Measurements from ENCODE around the gene TCTN1.
"Not testable (repeated sequence)": the region's sequence is repeated elsewhere in the genome, so short reads cannot be mapped to it uniquely, and the experiment has no call there.

Gene TCTN1

DNA sequence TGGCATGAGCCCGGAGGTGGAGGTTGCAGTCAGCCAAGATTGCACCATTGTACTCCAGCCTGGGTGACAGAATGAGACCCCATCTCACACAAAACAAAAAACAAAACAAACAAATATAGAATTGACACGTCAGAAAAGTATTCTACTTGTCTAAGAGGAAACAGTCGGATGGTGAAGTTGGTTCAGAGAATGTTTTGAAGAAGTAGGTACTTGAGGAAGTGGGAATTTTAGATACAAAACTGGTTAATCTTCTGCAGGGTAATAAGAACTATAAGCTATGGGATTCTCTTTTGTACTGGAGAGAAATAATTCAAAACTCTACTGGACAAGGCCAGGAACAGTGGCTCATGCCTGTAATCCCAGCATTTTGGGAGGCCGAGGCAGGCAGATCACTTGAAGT lies 14.6 kb upstream of the TCTN1 start:
- H3K4me3 Mint-ChIP-seq: no peak overlapping the region
- H3K36me3 Mint-ChIP-seq (ENCODE audit: low read depth): no peaks in the 10 kb centered on the region
- no peaks in the 10 kb centered on the region for H3K9me3 Mint-ChIP-seq
- H3K27me3 Mint-ChIP-seq (ENCODE audit: low read depth): peaks cover 4% of the 10 kb centered on the region
- TF ChIP-seq, protein P1, sequence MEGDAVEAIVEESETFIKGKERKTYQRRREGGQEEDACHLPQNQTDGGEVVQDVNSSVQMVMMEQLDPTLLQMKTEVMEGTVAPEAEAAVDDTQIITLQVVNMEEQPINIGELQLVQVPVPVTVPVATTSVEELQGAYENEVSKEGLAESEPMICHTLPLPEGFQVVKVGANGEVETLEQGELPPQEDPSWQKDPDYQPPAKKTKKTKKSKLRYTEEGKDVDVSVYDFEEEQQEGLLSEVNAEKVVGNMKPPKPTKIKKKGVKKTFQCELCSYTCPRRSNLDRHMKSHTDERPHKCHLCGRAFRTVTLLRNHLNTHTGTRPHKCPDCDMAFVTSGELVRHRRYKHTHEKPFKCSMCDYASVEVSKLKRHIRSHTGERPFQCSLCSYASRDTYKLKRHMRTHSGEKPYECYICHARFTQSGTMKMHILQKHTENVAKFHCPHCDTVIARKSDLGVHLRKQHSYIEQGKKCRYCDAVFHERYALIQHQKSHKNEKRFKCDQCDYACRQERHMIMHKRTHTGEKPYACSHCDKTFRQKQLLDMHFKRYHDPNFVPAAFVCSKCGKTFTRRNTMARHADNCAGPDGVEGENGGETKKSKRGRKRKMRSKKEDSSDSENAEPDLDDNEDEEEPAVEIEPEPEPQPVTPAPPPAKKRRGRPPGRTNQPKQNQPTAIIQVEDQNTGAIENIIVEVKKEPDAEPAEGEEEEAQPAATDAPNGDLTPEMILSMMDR (IDR thresholded peaks at IDR 0.05; ENCODE audit: unreplicated experiment in 3 of 3): no peak
- no peaks in the 10 kb centered on the region for H3K4me1 Mint-ChIP-seq
- no peak overlapping the region for H3K27ac Mint-ChIP-seq

DNA sequence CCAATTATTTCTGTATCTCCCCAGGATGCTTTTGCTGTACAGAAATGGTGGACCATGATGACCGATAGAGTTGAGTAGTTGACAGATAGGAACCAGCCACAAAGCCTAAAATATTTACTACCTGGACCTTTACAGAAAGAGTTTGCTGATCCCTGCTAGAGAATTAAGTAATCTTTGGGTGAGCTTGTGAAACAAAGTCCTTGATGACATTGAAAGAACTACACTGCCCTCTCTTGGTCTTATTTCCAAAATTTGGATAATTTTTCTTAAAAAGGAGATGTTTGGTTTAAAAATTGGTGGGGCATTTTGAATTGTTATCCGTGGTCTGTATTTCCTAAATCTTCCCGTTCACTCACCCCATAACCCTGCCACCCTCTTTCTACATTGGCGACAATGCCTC lies 13.7 kb upstream of the TCTN1 start:
- Mint-ChIP-seq H3K4me1 (no peaks in the 10 kb centered on the region), H3K9me3 (no peaks in the 10 kb centered on the region), H3K27me3 (ENCODE audit: low read depth) (peaks cover 4% of the 10 kb centered on the region), H3K27ac (no peak overlapping the region), H3K4me3 (no peak overlapping the region), H3K36me3 (ENCODE audit: low read depth) (no peaks in the 10 kb centered on the region)
- TF ChIP-seq, protein P1 (IDR thresholded peaks at IDR 0.05; ENCODE audit: unreplicated experiment in 3 of 3): peak in 2 of 3 experiments; percentile 37 to 42

DNA sequence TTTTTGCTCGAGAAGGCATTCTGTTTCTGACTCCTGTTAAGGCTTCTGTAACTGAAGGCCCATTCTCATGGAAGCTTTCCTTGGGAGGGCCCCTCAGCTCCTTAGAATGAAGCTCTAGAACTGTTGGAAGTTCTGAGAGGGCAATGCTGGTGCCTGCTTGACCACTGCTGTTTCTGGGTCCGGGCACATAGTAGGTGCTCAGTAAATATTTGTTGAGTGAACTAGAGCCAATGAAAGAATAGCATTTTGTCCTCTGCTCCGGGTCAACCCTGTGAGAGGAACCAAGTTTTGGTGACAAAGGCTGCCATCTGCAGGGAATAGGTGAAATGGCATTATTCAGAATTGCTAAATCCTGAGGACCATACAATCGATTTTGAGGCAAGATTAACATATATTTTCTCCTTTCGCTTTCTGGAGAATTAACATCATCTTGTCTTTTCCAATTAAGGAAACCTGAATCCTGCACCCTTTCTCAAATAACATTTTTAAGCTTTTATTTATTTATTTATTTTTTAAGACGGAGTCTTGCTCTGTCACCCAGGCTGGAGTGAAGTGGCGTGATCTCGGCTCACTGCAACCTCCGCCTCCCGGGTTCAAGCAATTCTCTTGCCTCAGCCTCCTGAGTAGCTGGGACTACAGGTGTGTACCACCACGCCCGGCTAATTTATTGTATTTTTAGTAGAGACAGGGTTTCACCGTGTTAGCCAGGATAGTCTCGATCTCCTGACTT lies 11.7 kb upstream of the TCTN1 start:
- not testable (repeated sequence) for H3K36me3 Mint-ChIP-seq (ENCODE audit: low read depth); H3K9me3 Mint-ChIP-seq; H3K4me1 Mint-ChIP-seq; H3K27ac Mint-ChIP-seq; H3K4me3 Mint-ChIP-seq; H3K27me3 Mint-ChIP-seq (ENCODE audit: low read depth)
- TF ChIP-seq, protein P1 (IDR thresholded peaks at IDR 0.05; ENCODE audit: unreplicated experiment in 3 of 3): peak; percentile 61 to 78 (median 73)

DNA sequence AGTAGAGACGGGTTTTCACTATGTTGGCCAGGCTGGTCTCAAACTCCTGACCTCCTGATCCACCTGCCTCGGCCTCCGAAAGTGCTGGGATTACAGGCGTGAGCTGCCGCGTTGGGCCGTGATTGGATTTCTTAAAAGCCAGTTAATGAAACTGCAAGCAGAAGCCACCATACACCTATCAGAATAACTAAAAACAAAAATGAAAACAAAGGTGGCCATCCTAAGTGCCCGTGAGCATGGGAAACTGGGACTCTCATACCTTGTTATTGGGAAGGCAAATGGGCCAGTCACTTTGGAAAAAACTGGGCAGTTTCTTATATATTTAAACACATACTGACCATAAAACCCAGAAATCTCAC lies 7.7 kb upstream of the TCTN1 start:
- TF ChIP-seq, protein P1 (IDR thresholded peaks at IDR 0.05; ENCODE audit: unreplicated experiment in 3 of 3): no peak
- Mint-ChIP-seq H3K4me3 (no peak overlapping the region), H3K9me3 (no peaks in the 10 kb centered on the region), H3K36me3 (ENCODE audit: low read depth) (no peaks in the 10 kb centered on the region), H3K27me3 (ENCODE audit: low read depth) (no peaks in the 10 kb centered on the region), H3K27ac (no peak overlapping the region), H3K4me1 (no peaks in the 10 kb centered on the region)

DNA sequence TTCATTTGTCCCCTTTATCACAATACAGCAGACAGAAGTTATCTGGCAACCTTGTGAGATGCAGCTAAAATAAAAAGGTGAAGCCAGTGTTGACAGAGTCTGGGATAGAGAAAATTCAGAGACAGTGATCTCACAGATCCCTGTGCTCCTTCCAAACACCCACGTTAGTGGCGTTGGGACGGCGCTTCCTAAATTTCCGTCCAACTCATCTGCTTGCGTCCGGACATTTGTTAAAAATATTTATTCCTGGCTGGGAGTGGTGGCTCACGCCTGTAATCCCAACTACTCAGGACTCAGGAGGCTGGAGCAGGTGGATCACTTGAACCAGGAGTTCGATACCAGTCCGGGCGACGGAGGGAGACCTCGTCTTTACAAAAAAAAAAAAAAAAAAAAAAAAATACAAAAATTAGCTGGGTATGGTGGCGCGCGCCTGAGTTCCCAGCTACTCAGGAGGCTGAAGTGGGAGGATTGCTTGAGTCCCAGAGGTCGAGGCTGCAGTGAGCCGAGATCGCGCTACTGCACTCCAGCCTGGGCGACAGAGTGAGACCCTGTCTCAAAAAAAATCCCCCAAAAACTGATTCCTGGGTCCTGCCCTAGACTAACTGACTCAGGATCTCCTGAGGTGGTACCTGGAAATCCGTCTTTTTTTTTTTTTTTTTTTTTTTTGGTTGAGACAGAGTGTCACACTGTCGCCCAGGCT lies 708 bp upstream of the TCTN1 start:
- Mint-ChIP-seq H3K27ac (peak overlapping the region in 2 of 3 experiments; percentile 64 to 70), H3K36me3 (ENCODE audit: low read depth) (peaks cover 6% of the 10 kb centered on the region)
- TF ChIP-seq, protein P1 (IDR thresholded peaks at IDR 0.05; ENCODE audit: unreplicated experiment in 3 of 3): no peak

More for the DNA sequence above, 708 bp upstream of the TCTN1 start:
- Mint-ChIP-seq H3K27me3 (ENCODE audit: low read depth) (no peaks in the 10 kb centered on the region), H3K4me3 (peak overlapping the region; percentile 83 to 89 (median 84)), H3K9me3 (no peaks in the 10 kb centered on the region), H3K4me1 (no peaks in the 10 kb centered on the region)
